Glutamatergic neuron (in vitro differentiated cells): ENCODE measurements around the gene RAB11FIP3. TPM values are rescaled to one million over a fixed set of nuclear protein-coding genes. Genes with fewer than 3 reads are reported as not detected.
"Not testable (repeated sequence)": the region's sequence is repeated elsewhere in the genome, so short reads cannot be mapped to it uniquely, and the experiment has no call there.

ENCODE experiments used
- DNase-seq: peaks from one replicate; pipeline ENCODE4 v3.0.0; 2022
- H3K27ac Mint-ChIP-seq: one replicate; pipeline ENCODE4 v1.8.0; 2020; ENCODE audit warnings: mild to moderate bottlenecking, mixed read lengths, inconsistent platforms; ENCODE audit not compliant: unreplicated experiment
- H3K27me3 Mint-ChIP-seq: one replicate; pipeline ENCODE4 v1.8.0; 2020; ENCODE audit warnings: mild to moderate bottlenecking, moderate library complexity, mixed read lengths, inconsistent platforms; ENCODE audit not compliant: unreplicated experiment
- H3K36me3 Mint-ChIP-seq: one replicate; pipeline ENCODE4 v1.8.0; 2020; ENCODE audit warnings: mild to moderate bottlenecking, mixed read lengths, inconsistent platforms; ENCODE audit not compliant: unreplicated experiment
- H3K4me1 Mint-ChIP-seq: one replicate; pipeline ENCODE4 v1.8.0; 2020; ENCODE audit warnings: mild to moderate bottlenecking, low read depth, mixed read lengths, inconsistent platforms; ENCODE audit not compliant: unreplicated experiment
- H3K4me3 Mint-ChIP-seq: one replicate; pipeline ENCODE4 v1.8.0; 2020; ENCODE audit warnings: mild to moderate bottlenecking, mixed read lengths, inconsistent platforms; ENCODE audit not compliant: unreplicated experiment
- H3K9me3 Mint-ChIP-seq: one replicate; pipeline ENCODE4 v1.8.0; 2020; ENCODE audit warnings: mild to moderate bottlenecking, moderate library complexity, mixed read lengths, inconsistent platforms; ENCODE audit not compliant: unreplicated experiment
- CTCF ChIP-seq: fragments of 200-600 bp; sonication (generic); IDR thresholded peaks from one replicate; pipeline ENCODE4 v1.5.0; 2021; ENCODE audit not compliant: partially characterized antibody, unreplicated experiment
- total RNA-seq: library from RNA; stranded (reverse); fragmentation: NEBNext Ultra II Directional; extraction: Animal tissue kit (Norgen Biotek cat#: 25700); gene quantifications from one replicate; pipeline ENCODE4 v1.2.1, GENCODE V29; 2021; ENCODE audit not compliant: unreplicated experiment

RAB11FIP3 gene
- total RNA-seq, 1 donor from 2014 or later: 103 TPM

GRCh38 chr16:381012-381788, 44.2 kb upstream of the RAB11FIP3 start:
- TF ChIP-seq CTCF: no peak
- H3K9me3 Mint-ChIP-seq: peaks cover 8% of the 10 kb centered on the region
- no peak overlapping the region for H3K27ac Mint-ChIP-seq
- DNase-seq: peak; percentile 58
- peak overlapping the region; percentile 81 for H3K4me3 Mint-ChIP-seq
- peaks cover 13% of the 10 kb centered on the region for H3K4me1 Mint-ChIP-seq
- peaks cover 5% of the 10 kb centered on the region for H3K27me3 Mint-ChIP-seq
- H3K36me3 Mint-ChIP-seq: no peaks in the 10 kb centered on the region

- no peaks in the 10 kb centered on the region for H3K36me3 Mint-ChIP-seq
- TF ChIP-seq CTCF: no peak
- peaks cover 21% of the 10 kb centered on the region for H3K4me1 Mint-ChIP-seq
- H3K4me3 Mint-ChIP-seq: peak within 1 kb of the TSS; percentile 87
- H3K27me3 Mint-ChIP-seq: peaks cover 5% of the 10 kb centered on the region
- peak; percentile 73 for DNase-seq
- H3K9me3 Mint-ChIP-seq: peaks cover 8% of the 10 kb centered on the region
- no peak within 1 kb of the TSS for H3K27ac Mint-ChIP-seq
Measured at GRCh38 chr16:381789-382717, 43.4 kb upstream of the RAB11FIP3 start, which contains the start of gene PGAP6. Gene PGAP6, minus strand, starts transcription at chr16:381978. Its CDS starts 157 bp downstream, at chr16:381821.

- H3K9me3 Mint-ChIP-seq: peaks cover 8% of the 10 kb centered on the region
- H3K36me3 Mint-ChIP-seq: no peaks in the 10 kb centered on the region
- peaks cover 5% of the 10 kb centered on the region for H3K27me3 Mint-ChIP-seq
- peaks cover 28% of the 10 kb centered on the region for H3K4me1 Mint-ChIP-seq
- H3K4me3 Mint-ChIP-seq: peak overlapping the region; percentile 87
- TF ChIP-seq CTCF: no peak
- no peak for DNase-seq
- H3K27ac Mint-ChIP-seq: peak overlapping the region; percentile 28
Measured at GRCh38 chr16:383326-384051, 42.0 kb upstream of the RAB11FIP3 start.

GRCh38 chr16:386641-387156, 38.8 kb upstream of the RAB11FIP3 start:
- H3K36me3 Mint-ChIP-seq: no peaks in the 10 kb centered on the region
- H3K4me1 Mint-ChIP-seq: peaks cover 28% of the 10 kb centered on the region
- H3K27ac Mint-ChIP-seq: peak overlapping the region; percentile 39
- peaks cover 7% of the 10 kb centered on the region for H3K9me3 Mint-ChIP-seq
- no peak for TF ChIP-seq CTCF
- peaks cover 5% of the 10 kb centered on the region for H3K27me3 Mint-ChIP-seq
- H3K4me3 Mint-ChIP-seq: no peak overlapping the region
- DNase-seq: no peak

GRCh38 chr16:387761-388666, 37.4 kb upstream of the RAB11FIP3 start:
- H3K9me3 Mint-ChIP-seq, H3K27me3 Mint-ChIP-seq, H3K36me3 Mint-ChIP-seq, DNase-seq: not testable (repeated sequence)
- H3K4me3 Mint-ChIP-seq: peak overlapping the region; percentile 26
- peak overlapping the region; percentile 13 for H3K27ac Mint-ChIP-seq
- H3K4me1 Mint-ChIP-seq: peaks cover 26% of the 10 kb centered on the region
